Nephron progenitor cell (in vitro differentiated cells): Measurements from ENCODE around the gene DEPDC4.

ENCODE experiments used
- DNase-seq: peaks from one replicate; pipeline ENCODE4 v3.0.0; 2021
- H3K27ac Mint-ChIP-seq: 2 replicates; pipeline ENCODE4 v1.8.0; 2021; ENCODE audit warnings: mild to moderate bottlenecking, moderate library complexity, mixed read lengths
- H3K27me3 Mint-ChIP-seq: 2 replicates; pipeline ENCODE4 v1.8.0; 2021; ENCODE audit warnings: mild to moderate bottlenecking, low read depth, mixed read lengths; ENCODE audit not compliant: poor library complexity
- H3K36me3 Mint-ChIP-seq: 2 replicates; pipeline ENCODE4 v1.8.0; 2021; ENCODE audit warnings: low read depth, mixed read lengths
- H3K4me1 Mint-ChIP-seq: 2 replicates; pipeline ENCODE4 v1.8.0; 2021; ENCODE audit warnings: mixed read lengths
- H3K4me3 Mint-ChIP-seq: 2 replicates; pipeline ENCODE4 v1.8.0; 2021; ENCODE audit warnings: mild to moderate bottlenecking, moderate library complexity, mixed read lengths
- H3K9me3 Mint-ChIP-seq: 2 replicates; pipeline ENCODE4 v1.8.0; 2021; ENCODE audit warnings: mild to moderate bottlenecking, moderate library complexity, mixed read lengths
- CTCF ChIP-seq: fragments of 200-600 bp; sonication (generic); IDR thresholded peaks from 2 replicates; pipeline ENCODE4 v1.5.0; 2021; ENCODE audit warnings: antibody characterized with exemption

DEPDC4 gene

DNA sequence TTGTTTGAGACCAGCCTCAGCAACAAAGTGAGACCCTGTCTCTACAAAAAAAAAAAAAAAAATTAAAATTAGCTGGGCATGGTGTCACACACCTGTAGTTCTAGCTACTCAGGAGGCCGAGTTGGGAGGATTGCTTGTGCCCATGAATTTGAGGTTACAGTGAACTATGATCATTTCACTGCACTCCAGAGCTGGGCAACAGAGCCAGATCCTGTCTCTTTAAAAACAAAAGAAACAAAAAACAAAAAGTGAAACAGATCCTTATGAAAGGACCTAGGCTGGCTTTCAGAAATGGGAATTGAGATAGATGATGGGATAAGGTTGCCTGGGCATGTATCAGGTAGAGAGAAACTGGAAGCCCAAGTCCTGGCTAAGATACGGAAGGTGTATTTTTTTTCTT, 52.4 kb downstream of the DEPDC4 start:
- no peak for TF ChIP-seq CTCF
- H3K4me1 Mint-ChIP-seq, result no peaks in the 10 kb centered on the region
- no peak overlapping the region for H3K4me3 Mint-ChIP-seq
- DNase-seq, result no peak
- H3K9me3 Mint-ChIP-seq, result no peaks in the 10 kb centered on the region
- peak overlapping the region; percentile 59 for H3K27ac Mint-ChIP-seq
- no peaks in the 10 kb centered on the region for H3K27me3 Mint-ChIP-seq
- peaks cover 24% of the 10 kb centered on the region for H3K36me3 Mint-ChIP-seq

GRCh38 chr12:100213016-100213891, 53.6 kb downstream of the DEPDC4 start:
- no peak for TF ChIP-seq CTCF
- no peak for DNase-seq
- H3K27me3 Mint-ChIP-seq, result no peaks in the 10 kb centered on the region
- H3K9me3 Mint-ChIP-seq, result no peaks in the 10 kb centered on the region
- H3K27ac Mint-ChIP-seq, result no peak overlapping the region
- no peaks in the 10 kb centered on the region for H3K4me1 Mint-ChIP-seq
- no peak overlapping the region for H3K4me3 Mint-ChIP-seq
- peaks cover 34% of the 10 kb centered on the region for H3K36me3 Mint-ChIP-seq

DNA sequence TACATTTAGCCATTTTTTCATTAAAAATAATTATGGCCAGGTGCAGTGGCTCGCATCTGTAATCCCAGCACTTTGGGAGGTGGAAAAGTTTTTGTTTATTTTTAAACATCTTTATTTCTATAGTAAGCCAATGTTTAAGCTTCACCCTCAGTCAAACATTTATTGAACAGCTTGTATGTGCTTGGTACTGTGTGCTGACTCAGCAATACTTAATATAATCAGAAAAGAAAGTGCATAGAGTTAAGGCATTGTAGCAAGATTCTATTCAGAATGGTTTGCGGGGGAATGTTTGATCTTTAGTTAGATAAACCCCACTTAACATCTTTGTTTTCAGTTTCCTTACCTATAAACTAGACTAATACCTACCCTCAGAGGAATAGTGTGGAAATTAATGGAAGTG, 55.2 kb downstream of the DEPDC4 start:
- no peak for TF ChIP-seq CTCF
- no peak overlapping the region for H3K27ac Mint-ChIP-seq
- H3K4me1 Mint-ChIP-seq, result no peaks in the 10 kb centered on the region
- peaks cover 44% of the 10 kb centered on the region for H3K36me3 Mint-ChIP-seq
- no peak for DNase-seq
- no peaks in the 10 kb centered on the region for H3K27me3 Mint-ChIP-seq
- no peak overlapping the region for H3K4me3 Mint-ChIP-seq
- H3K9me3 Mint-ChIP-seq, result no peaks in the 10 kb centered on the region

DNA sequence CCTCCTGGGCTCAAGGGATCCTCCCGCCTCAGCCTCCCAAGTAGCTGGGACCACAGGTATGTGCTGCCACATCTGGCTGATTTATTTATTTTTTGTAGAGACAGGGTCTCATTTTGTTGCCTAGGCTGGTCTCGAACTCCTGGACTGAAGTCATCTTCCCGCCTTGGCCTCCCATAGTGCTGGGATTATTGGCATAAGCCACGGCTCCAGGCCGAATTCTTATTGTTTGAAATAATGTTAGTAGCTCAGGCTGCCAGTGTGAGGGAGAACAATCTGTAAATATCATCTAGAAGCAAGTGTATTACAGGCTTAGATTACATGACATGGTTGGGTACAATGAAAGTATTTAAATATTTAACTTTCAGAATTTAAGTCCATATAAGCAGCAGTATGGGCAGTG, 58.0 kb downstream of the DEPDC4 start:
- H3K27ac Mint-ChIP-seq, result peak overlapping the region; percentile 19
- no peaks in the 10 kb centered on the region for H3K9me3 Mint-ChIP-seq
- no peaks in the 10 kb centered on the region for H3K4me1 Mint-ChIP-seq
- TF ChIP-seq CTCF, result no peak
- H3K4me3 Mint-ChIP-seq, result no peak overlapping the region
- peaks cover 31% of the 10 kb centered on the region for H3K36me3 Mint-ChIP-seq
- no peaks in the 10 kb centered on the region for H3K27me3 Mint-ChIP-seq
- no peak for DNase-seq

- H3K9me3 Mint-ChIP-seq, result no peaks in the 10 kb centered on the region
- no peak for DNase-seq
- peaks cover 31% of the 10 kb centered on the region for H3K36me3 Mint-ChIP-seq
- H3K27ac Mint-ChIP-seq, result no peak overlapping the region
- H3K4me1 Mint-ChIP-seq, result peaks cover 2% of the 10 kb centered on the region
- peaks cover 5% of the 10 kb centered on the region for H3K27me3 Mint-ChIP-seq
- TF ChIP-seq CTCF, result no peak
- no peak overlapping the region for H3K4me3 Mint-ChIP-seq
Measured at GRCh38 chr12:100207311-100207710, 59.6 kb downstream of the DEPDC4 start.
